GM11168 (cell line): Measurements from ENCODE around the gene SLC15A4.

ENCODE experiments used
- in situ Hi-C: fragments of 300-500 bp; cut with MboI; formaldehyde crosslinking; loops from one replicate; pipeline ENCODE4 v1.12.0; 2022; ENCODE audit warnings: low sequenced_read_pairs; ENCODE audit not compliant: unreplicated experiment

SLC15A4 gene

GRCh38 chr12:128796439-128797118, 27.2 kb downstream of the SLC15A4 start:
- in situ Hi-C loops: no loop called here

GRCh38 chr12:128795530-128796361, 28.0 kb downstream of the SLC15A4 start:
- in situ Hi-C loops: no loop called here

GRCh38 chr12:128794661-128795529, 28.9 kb downstream of the SLC15A4 start:
- in situ Hi-C loops: no loop called here

- in situ Hi-C loops: no loop called here
These were observed 30.1 kb downstream of the SLC15A4 start for GRCh38 chr12:128793701-128794100.

- in situ Hi-C loops: no loop called here
These were observed 30.9 kb downstream of the SLC15A4 start for GRCh38 chr12:128792881-128793280.

- in situ Hi-C loops: no loop called here
These were observed 31.4 kb downstream of the SLC15A4 start for GRCh38 chr12:128792398-128792797.

- in situ Hi-C loops: no loop called here
These were observed 32.1 kb downstream of the SLC15A4 start for GRCh38 chr12:128791395-128792322.

- in situ Hi-C loops: no loop called here
These were observed 32.9 kb downstream of the SLC15A4 start for GRCh38 chr12:128790653-128791373.

- in situ Hi-C loops: no loop called here
These were observed 33.5 kb downstream of the SLC15A4 start for GRCh38 chr12:128790221-128790620.

- in situ Hi-C loops: no loop called here
These were observed 34.3 kb downstream of the SLC15A4 start for GRCh38 chr12:128789356-128789929.

GRCh38 chr12:128787827-128788226, 35.9 kb downstream of the SLC15A4 start:
- in situ Hi-C loops: no loop called here

GRCh38 chr12:128786741-128787391, 36.9 kb downstream of the SLC15A4 start:
- in situ Hi-C loops: no loop called here

GRCh38 chr12:128784030-128784760, 39.6 kb downstream of the SLC15A4 start:
- in situ Hi-C loops: no loop called here

- in situ Hi-C loops: no loop called here
These were observed 40.6 kb downstream of the SLC15A4 start for GRCh38 chr12:128783129-128783574.

- in situ Hi-C loops: no loop called here
These were observed 43.9 kb downstream of the SLC15A4 start for GRCh38 chr12:128779901-128780300.

GRCh38 chr12:128772249-128772648, 51.5 kb downstream of the SLC15A4 start:
- in situ Hi-C loops: no loop called here

- in situ Hi-C loops: no loop called here
These were observed 52.1 kb downstream of the SLC15A4 start for GRCh38 chr12:128771681-128772080.
